Epithelial cell of proximal tubule (primary cell): ENCODE data around the gene BMERB1. TPM values are rescaled to one million over a fixed set of nuclear protein-coding genes. Genes with fewer than 3 reads are reported as not detected.

ENCODE experiments used
- DNase-seq: peaks from one replicate; pipeline ENCODE4 v3.0.0-alpha.2; 2011; ENCODE audit warnings: low read depth
- H3K4me3 ChIP-seq: 2 replicates; pipeline ENCODE4 v1.5.1; 2011; ENCODE audit warnings: low read depth, mild to moderate bottlenecking, low read length
- total RNA-seq: library from RNA; depleted of rRNA; stranded (reverse); fragments of >200 nt; gene quantifications from 2 replicates; pipeline ENCODE4 v1.2.3, GENCODE V29; 2015
- TF ChIP-seq, protein P1 (sequence below): conservative IDR thresholded peaks from 2 replicates; pipeline ENCODE4 v1.5.1; 2012; ENCODE audit warnings: low read depth, mild to moderate bottlenecking, low read length

The BMERB1 gene
- total RNA-seq, 1 donor from 2014 or later: 15.8 TPM

DNA sequence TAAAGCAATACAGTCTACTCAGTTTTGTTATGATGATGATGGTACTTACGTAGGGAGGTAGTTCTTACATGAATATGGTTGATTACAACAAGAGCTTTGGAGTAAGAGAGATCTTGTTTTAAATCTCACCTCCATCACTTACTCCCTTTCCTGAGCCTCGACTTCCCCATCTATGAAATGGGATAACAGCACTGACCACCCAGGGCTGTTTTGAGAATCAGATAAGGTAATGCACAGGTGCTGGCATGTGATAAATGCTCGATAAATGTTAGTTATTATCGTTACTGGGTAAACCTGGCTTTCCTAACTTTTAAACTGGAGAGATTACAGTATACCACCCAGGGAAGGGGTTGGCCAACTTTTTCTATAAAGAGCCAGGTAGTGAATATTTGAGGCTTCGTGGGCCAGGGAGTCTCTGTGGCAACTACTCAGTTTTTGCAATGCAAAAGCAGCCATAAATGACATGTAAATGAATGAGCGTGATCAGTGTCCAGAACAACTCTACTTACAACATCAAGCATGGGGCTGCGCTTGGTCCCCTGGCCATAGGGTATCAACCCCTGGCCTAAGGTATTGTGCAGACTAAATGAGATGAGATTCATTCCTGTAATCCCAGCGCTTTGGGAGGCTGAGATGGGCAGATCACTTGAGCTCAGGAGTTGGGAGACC is 73.7 kb downstream of the BMERB1 start:
- DNase-seq: no peak
- TF ChIP-seq, protein P1, sequence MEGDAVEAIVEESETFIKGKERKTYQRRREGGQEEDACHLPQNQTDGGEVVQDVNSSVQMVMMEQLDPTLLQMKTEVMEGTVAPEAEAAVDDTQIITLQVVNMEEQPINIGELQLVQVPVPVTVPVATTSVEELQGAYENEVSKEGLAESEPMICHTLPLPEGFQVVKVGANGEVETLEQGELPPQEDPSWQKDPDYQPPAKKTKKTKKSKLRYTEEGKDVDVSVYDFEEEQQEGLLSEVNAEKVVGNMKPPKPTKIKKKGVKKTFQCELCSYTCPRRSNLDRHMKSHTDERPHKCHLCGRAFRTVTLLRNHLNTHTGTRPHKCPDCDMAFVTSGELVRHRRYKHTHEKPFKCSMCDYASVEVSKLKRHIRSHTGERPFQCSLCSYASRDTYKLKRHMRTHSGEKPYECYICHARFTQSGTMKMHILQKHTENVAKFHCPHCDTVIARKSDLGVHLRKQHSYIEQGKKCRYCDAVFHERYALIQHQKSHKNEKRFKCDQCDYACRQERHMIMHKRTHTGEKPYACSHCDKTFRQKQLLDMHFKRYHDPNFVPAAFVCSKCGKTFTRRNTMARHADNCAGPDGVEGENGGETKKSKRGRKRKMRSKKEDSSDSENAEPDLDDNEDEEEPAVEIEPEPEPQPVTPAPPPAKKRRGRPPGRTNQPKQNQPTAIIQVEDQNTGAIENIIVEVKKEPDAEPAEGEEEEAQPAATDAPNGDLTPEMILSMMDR: no peak
- no peak overlapping the region for H3K4me3 ChIP-seq

DNA sequence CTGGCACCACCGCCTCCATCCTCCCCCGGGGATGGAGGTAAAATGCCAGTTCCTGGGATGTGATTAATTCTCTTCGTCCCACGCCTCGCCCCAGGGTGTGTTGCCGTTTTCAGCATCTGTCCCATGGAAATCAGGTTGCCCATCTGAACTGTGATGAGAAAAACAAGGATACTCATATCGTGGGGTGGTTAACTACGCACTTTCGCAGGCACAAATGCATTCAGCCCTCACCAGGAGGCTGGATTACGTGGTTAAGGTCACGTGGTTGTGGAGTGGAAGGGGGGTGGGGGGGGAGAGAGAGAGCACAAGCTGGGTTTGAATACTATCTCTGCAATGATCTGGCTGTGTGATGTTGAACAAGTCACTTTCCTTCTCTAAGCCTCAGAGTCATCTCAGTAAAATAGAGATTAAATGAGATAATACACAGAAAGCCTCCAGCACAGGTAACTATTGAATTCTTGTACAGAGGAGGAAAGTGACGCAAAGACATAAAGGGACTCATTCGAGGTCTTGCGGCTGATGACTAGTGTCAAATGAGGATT is 74.7 kb downstream of the BMERB1 start:
- no peak for DNase-seq
- TF ChIP-seq, protein P1: no peak
- H3K4me3 ChIP-seq: no peak overlapping the region

DNA sequence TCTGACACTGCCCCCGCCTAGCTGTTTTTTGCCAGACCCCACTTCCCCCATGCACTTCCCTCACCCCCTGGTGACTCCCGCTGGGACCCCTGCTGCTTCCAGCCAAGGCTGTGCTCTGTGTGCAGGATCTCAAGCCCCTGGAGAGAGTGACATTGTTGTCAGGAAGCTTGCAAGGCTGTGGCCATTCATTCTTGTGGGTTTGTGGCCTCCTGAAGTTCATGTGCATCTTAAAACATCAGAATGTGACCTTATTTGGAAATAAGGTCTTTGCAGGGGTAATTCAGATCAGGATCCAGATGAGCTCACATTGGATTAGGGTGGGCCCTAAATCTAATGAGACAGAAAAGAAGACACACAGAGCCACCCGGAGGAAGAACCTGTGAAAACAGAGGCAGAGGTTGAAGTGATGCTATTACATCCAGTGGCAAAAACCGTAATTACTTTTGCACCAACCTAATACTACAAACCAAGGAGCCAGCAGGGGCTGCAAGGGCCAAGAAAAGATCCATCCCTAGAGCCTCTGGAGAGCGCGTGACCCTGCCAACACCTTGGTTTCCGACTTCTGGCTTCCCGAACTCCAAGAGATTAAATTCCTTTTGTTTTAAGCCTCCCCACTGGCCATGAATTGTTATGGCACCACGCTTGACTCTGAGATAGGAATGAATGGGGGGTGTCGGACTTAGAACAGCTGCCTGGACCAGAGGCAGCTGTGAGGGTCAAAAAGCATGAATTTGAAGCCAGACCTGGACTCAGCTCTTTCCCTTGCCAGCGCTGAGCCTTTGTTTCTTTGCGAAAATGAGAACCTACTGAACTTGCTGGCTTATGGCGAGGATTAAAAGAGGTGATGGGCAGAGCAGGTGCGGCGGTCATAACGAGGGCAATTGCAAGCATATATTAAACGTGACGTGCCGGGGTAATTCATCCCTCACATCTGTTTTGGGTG is 75.5 kb downstream of the BMERB1 start:
- TF ChIP-seq, protein P1: no peak
- DNase-seq: no peak
- no peak overlapping the region for H3K4me3 ChIP-seq

DNA sequence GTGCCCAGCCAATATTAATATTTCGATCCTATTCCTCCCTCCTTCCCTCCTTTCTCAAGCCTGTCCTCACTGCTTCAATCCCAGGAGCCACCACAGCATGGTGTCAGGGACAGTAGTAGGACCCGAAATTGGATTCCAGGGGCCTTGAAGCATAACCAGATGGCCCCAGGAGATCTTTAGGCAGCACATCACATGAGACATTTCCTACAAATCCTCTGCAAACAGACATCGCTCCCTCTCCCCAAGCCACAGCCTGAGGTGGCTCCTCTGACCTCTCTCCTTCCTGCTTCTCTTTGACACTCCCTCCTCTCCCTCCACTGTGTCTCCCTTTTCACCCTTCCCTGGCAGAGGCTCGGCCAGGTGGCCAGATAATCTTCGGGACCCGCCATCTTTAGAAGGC is 76.6 kb downstream of the BMERB1 start:
- no peak for DNase-seq
- TF ChIP-seq, protein P1: no peak
- no peak overlapping the region for H3K4me3 ChIP-seq

DNA sequence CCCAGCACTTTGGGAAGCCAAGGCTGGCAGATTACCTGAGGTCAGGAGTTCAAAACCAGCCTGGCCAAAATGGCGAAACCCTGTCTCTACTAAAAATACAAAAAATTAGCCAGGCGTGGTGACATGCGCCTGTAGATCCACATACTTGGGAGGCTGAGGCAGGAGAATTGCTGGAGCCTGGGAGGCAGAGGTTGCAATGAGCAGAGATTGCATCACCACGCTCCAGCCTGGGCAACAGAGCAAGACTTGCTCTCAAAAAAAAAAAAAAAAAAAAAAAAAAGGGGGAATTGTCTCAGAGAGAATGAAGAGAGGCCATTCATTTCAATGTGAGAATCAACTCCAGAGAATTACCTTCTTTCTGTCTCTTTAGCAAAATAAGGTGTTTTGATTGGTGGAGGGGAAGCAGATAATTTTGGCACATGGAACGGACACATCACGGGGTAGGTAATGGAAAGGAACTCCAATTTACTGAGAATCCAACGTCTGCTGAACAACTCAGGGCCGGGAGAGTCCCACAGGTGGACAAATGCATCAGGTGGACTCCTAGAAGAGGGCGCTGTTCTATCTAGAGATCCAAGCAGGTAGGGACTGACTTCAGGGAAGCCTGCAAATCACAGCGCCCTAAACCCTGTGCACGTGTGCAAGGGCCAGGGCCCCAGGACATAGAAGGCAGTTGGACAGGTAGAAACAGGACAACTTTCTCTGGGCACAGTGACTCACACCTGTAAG is 77.5 kb downstream of the BMERB1 start:
- TF ChIP-seq, protein P1: no peak
- DNase-seq: no peak
- no peak overlapping the region for H3K4me3 ChIP-seq

DNA sequence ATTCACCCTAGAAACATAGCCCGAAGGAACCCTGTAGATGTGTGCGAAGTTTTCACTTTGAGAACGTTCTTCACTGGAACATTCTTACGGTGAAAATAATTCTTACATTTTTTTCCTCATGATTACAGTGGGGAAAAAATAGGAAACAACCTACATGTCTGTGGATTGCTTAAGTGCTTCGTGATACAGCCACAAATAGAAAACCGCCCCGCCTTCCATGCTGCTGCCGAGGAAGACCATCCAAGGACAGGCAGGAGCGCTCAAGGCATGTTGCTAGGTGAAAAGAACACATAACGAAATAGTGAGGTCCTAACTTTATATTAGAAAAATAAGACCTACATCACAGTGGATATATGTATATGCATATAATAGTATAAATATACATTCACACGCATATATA is 78.8 kb downstream of the BMERB1 start:
- no peak overlapping the region for H3K4me3 ChIP-seq
- no peak for DNase-seq
- TF ChIP-seq, protein P1: no peak
